ENCODE results near the gene SLC49A3. TPM values are rescaled to one million over a fixed set of nuclear protein-coding genes. Genes with fewer than 3 reads are reported as not detected.

The SLC49A3 gene
- total and polyA plus RNA-seq, 2 of the 8 experiments (the other 6 are each of a cell fraction or from before 2014, with no cell fraction given): 5.0 to 8.8 TPM

DNA sequence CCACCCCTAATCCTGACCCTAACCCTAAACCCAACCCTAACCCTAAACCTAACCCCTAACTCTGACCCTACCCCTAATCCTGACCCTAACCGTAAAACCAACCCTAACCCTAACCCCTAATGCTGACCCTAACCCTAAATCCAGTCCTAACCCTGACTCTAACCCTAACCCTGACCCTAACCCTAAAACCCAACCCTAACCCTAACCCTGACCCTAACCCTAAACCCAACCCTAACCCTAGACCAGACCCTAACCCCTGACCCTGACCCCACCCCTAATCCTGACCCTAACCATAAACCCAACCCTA is 16.0 kb upstream of the SLC49A3 start:
- WGBS, 2 experiments (ENCODE audit: extremely low coverage in 1 of 2, insufficient coverage in 1 of 2, insufficient read length in 1 of 2, insufficient replicate concordance in 2 of 2, low coverage in 1 of 2, low lambda C conversion rate in 2 of 2, missing lambda C conversion rate in 1 of 2): 63% methylated on average over 1 of the region's 1 CpG; no CpG with 5 or more reads in 1 of the 2 experiments
- Histone ChIP-seq H4K8ac (ENCODE audit: extremely low read depth, insufficient read depth, low read length) (peak overlapping the region; percentile 88; the same call in 1 of the 2 replicates), H2BK12ac (ENCODE audit: low read depth, low read length) (0 out of 2 replicates have a peak overlapping the region, but pooled peaks have one; percentile 5), H4K91ac (replicated peaks; ENCODE audit: insufficient read length, low read length) (no peak overlapping the region), H2BK20ac (ENCODE audit: low read length) (no peak overlapping the region), H3K4me2 (ENCODE audit: insufficient read depth in 1 of 2, low read depth in 2 of 2, low read length in 2 of 2) (peak overlapping the region; percentile 68 to 73), H3K27me3 (replicated peaks in 1 of 4; ENCODE audit: control insufficient read depth in 3 of 4, extremely low read depth in 1 of 4, insufficient read depth in 3 of 4, low read length in 3 of 4) (peaks cover 0 to 5% (median 3%) of the 10 kb centered on the region in 4 experiments; a peak in 3 of 7 replicates), H3K23ac (ENCODE audit: insufficient read length) (no peak overlapping the region), H4K20me1 (replicated peaks in 1 of 2; ENCODE audit: control insufficient read depth in 1 of 2, insufficient read depth in 2 of 2, low read length in 2 of 2) (peaks cover 8 to 17% of the 10 kb centered on the region in 2 experiments), H3K14ac (ENCODE audit: insufficient read length) (no peak overlapping the region), H2BK15ac (ENCODE audit: low read length) (0 out of 2 replicates have a peak overlapping the region, but pooled peaks have one; percentile 31), H3K56ac (replicated peaks; ENCODE audit: insufficient read length, low read depth, low read length) (no peak overlapping the region), H3K36me3 (ENCODE audit: control insufficient read depth in 2 of 4, insufficient read depth in 4 of 4, low read length in 3 of 4) (peaks cover 0 to 6% (median 0%) of the 10 kb centered on the region in 4 experiments; a peak in 2 of 8 replicates), H2BK5ac (ENCODE audit: low read depth, low read length) (no peak overlapping the region), H2BK120ac (replicated peaks; ENCODE audit: low read depth, low read length) (no peak overlapping the region), H3K9ac (replicated peaks in 1 of 4; ENCODE audit: extremely low read depth in 1 of 4, low read depth in 3 of 4, low read length in 3 of 4) (no peak overlapping the region), H3K4me3 (ENCODE audit: extremely low read depth in 1 of 4, insufficient read depth in 2 of 4, low read depth in 3 of 4, low read length in 4 of 4) (peak overlapping the region in 2 of 4 experiments; percentile 40 to 53; a peak in 5 of 8 replicates), H3K79me2 (ENCODE audit: control insufficient read depth in 1 of 2, insufficient read depth in 2 of 2, low read length in 2 of 2) (peaks cover 5 to 33% of the 10 kb centered on the region in 2 experiments), H3K4ac (replicated peaks; ENCODE audit: insufficient read length, low read depth, low read length) (no peak overlapping the region), H3K27ac (ENCODE audit: low read depth, low read length) (no peak overlapping the region), H3K79me1 (ENCODE audit: low read depth, low read length) (peaks cover 15% of the 10 kb centered on the region), H3K9me3 (ENCODE audit: insufficient read depth in 2 of 2, low read depth in 1 of 2, low read length in 1 of 2) (no peaks in the 10 kb centered on the region), H2AK5ac (ENCODE audit: low read depth, low read length) (peak overlapping the region; percentile 39; the same call in 1 of the 2 replicates), H2AFZ (ENCODE audit: low read length) (no peak overlapping the region), H4K5ac (ENCODE audit: insufficient read length, low read depth, low read length) (no peak overlapping the region), H3K23me2 (ENCODE audit: low read depth, low read length) (peaks cover 12% of the 10 kb centered on the region; the same call in 1 of the 2 replicates), H3K18ac (ENCODE audit: extremely low read depth, low read length) (no peak overlapping the region; the same call in 1 of the 2 replicates), H3K4me1 (replicated peaks in 1 of 4; ENCODE audit: control insufficient read depth in 3 of 4, insufficient read depth in 4 of 4, low read length in 3 of 4) (peaks cover 0 to 8% (median 5%) of the 10 kb centered on the region in 4 experiments; a peak in 5 of 7 replicates)
- ChIA-PET POLR2A (ENCODE audit: partially characterized antibody) (interaction anchor here (0.5 to 1.0 kb wide), 2 partner anchors 18 to 24 kb away, joined by 3 read pairs; no protein-coding TSS in a partner anchor), CTCF (ENCODE audit: partially characterized antibody) (no interaction called here)
- no peak for DNase-seq (ENCODE audit: low read depth in 1 of 2, low spot score in 2 of 2)
- FAIRE-seq: no peak
- TF ChIP-seq KDM1A (IDR thresholded peaks at IDR 0.05; ENCODE audit: borderline replicate concordance, low read length) (0 out of 2 replicates have a peak, but pooled peaks have one; percentile 27), TCF12 (IDR thresholded peaks at IDR 0.05; ENCODE audit: low read depth, low read length) (no peak)

All from H1 (cell line).